NCI-H1092 (cell line): ENCODE data around the gene CDKAL1.
"Not testable (repeated sequence)": the region's sequence is repeated elsewhere in the genome, so short reads cannot be mapped to it uniquely, and the experiment has no call there.

Source experiments
- DNase-seq: peaks from one replicate; lab custom pipeline; 2025; lab: John Stamatoyannopoulos, UW

CDKAL1 gene

DNA sequence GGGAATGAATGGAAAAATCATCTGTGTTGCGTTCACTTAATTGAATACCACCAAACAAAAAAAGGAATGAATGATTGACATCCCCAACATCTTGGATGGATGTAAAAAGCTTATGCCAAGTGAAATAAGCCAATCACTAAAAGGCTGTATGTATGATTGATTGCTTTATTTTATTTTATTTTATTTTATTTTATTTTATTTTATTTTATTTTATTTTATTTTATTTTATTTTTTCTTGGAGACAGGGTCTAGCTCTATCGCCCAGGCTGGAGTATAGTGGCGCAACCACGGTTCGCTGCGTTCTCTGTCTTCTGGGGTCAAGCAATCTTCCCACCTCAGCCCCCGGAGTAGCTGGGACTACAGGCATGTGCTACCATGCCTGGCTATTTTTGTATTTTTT is 263.3 kb downstream of the CDKAL1 start:
- DNase-seq: no peak

DNA sequence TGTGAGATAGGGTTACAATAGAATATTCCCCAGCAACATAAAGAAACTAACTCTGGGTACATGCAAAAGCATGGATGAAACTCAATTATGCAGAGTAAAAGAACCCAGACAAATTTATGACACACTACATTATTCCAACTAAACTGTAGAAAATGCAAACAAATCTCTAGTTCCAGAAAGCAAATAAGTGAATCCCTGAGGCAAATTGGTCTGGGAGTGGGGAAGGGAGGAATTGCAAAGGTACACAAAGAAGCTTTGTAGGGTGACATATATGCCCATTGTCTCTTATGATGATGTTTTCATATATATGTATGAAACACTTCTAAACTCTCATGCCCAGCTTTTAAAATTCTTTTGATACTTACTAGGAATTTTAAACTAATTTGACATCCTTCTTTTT is 266.0 kb downstream of the CDKAL1 start:
- no peak for DNase-seq

DNA sequence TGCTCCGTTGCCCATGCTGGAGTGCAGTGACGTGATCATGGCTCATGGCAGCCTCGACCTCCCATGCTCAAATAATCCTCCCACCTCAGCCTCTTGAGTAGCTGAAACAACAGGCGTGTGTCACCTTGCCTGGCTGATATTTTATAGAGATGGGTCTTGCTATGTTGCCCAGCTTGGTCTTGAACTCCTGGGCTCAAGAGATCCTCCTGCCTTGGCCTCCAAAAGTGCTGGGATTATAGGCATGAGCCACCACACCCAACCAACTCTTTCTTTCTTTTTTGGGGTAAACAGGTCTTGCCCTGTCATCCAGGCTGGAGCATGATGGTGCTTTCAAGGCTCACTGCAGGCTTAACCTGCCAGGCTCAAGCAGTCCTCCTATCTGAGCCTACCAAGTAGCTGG is 266.4 kb downstream of the CDKAL1 start:
- DNase-seq: no peak

DNA sequence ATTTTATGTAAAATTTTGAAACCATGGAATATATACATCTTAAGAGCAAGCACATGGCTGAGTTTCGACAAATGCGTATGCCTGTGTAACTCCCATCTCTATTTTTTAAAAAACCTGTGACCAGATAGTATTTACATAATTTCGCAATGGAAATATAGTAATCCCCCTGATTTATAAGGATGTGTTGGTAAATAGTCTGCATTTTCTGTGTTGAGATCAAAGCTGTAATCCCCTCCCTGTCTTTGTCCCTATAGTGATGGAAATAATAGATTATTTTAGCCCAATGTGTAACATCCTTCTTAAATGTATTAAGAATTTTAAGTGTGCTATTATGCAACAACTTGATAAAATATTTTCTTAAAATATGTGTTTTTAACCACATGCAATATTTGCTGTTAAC is 267.3 kb downstream of the CDKAL1 start:
- no peak for DNase-seq

DNA sequence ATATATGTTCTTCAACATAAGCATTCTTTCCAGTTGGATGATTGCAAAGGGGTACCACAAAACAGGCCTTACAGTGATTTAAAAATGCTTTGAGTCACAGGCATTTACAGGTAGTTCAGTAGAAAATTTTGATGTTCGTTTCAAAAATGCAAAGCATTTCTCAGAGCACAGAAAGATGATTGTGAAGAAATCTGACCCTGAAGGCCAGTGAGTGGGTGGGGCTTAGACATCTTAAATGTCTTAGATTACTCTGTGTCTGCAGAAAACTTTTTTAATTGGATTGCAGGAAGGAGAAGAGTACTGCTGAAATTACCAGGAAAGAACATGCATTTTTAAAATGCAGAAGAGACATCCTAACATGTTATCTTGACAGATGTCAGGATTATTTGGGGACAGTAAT is 268.3 kb downstream of the CDKAL1 start:
- no peak for DNase-seq

DNA sequence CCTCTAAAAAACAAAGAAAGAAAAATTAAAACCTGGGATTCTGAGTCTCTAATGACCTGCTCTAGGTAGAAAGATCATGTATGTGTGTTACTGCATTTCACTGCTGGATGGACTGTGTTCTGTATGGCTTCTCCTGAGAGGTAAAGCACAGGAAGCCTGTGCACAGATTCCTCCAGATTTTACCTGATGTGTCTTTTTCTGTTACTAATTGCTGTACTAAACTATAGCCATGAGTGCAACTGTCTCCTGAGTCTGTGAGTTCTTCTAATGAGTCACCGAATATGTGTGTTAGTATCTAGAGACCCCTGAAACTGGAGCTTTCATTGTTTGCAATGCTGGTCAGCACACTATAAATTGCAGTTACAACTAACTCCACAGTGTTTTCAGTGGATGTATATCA is 270.8 kb downstream of the CDKAL1 start:
- no peak for DNase-seq

DNA sequence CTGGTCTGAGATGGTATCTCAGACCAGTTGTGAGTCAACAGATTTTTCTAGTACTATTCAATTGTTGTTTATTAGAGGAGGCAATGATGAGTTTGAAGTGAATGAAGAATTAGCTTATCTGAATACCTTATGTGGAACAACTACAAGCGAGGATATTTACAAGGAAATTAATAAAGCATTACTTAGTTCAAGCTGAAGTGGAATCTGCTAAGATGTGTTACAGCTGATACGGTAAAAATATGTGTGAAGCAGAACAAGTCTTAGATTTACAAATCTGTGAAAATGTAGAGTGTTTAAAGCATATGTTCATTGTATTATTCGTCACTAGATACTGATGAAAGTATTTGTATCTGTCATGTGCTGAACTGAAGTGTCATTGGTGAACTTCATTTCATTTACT is 272.4 kb downstream of the CDKAL1 start:
- no peak for DNase-seq

DNA sequence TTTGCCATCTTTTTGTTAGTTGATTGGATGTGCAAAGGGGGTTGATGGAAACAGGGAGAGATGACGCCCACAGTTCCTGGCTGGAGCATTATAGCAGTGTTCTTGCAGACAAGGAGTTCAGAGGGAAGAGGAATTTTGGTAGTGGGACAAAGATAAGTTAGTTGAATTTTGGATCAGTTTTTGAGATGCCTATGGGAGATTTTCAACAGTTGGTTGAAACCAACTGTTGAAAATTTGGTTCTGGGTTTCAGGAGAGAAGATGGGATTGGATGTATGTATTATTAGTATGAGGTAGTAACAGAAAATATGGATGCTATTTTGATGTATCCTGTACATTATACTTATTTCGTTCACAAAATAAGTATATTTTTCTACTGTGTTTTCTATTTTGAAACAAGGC is 274.2 kb downstream of the CDKAL1 start:
- no peak for DNase-seq

DNA sequence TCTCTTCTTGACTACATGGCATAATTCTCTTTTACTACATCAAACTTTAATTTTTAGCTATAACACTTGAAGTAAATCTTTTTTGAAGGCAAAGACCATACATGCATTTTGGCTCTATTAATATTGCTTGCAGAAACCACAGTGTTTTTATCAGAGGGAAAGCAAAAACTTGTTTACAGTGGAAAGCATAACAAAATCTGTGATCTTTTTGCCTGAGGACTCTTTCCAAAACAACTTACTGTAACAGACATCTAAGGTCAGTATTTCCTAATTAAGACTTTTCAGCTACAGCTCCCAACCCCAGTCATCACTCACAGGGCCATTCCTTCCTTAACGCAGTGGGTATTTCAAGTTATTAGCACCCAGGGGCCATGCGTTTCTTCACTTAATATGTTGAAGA is 274.7 kb downstream of the CDKAL1 start:
- no peak for DNase-seq

DNA sequence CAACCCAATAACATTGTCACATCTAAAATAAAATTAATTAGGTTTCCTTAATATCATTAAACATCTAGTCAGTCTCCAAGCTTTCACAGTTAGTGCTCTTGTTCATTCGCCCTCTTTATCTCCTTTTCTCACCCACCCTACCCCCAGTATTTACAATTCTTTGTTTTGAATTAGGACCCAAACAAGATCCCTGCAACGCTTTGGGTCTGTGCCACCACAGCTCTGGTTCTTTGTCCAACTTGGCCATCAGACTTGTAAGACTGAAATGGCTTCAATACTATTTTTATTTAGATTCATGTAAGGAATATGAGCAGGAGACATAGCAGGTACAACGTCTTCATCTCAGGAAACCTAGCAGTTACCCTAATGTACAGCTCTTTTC is 276.5 kb downstream of the CDKAL1 start:
- no peak for DNase-seq

DNA sequence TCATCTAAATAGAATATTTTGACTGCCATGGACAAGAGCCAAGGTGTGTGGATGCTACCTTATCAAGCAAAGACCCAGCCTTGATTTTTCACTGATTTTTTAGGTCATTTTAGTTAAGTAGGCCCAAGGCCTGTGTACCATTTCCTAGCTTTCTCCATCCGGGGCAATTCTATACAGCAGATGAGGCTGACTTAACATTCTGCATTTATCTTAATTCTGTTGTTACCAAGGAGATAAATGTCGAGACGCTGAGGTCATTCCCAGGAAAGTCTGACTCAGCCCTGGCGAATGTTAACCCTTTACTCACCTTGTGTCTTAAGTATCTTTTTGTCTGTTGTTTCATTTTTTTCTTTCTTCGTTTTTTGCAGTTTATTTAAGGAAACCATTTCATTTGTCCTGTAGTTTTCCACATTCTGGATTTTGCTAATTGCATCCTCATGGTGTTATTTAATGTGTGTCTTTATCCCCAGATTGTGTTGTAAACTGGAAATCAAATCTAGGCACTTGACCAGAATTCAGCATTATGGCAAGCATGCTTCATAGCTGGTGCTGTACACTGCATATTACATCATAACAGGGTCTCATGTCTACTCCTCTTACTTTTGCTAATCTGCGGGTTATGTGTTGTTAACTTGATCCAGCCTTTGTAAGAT is 277.0 kb downstream of the CDKAL1 start:
- no peak for DNase-seq

DNA sequence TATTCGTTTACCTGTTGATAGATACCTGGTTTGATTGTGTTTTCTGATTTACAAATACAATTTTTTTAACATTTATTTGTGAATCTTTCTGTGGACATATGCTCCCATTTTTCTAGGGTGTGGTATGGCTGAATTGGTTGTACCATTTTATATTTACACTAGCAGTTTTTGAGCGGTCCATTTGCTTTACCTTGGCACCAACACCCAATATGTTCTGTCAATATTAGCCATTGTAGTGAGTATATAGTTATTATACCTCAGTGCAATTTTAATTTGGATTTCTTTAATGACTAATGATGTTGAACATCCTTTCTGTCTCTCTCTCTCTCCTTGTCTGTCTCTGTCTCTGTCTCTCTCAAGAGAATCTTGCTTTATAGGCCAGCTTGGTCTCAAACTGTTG is 278.5 kb downstream of the CDKAL1 start:
- no peak for DNase-seq

DNA sequence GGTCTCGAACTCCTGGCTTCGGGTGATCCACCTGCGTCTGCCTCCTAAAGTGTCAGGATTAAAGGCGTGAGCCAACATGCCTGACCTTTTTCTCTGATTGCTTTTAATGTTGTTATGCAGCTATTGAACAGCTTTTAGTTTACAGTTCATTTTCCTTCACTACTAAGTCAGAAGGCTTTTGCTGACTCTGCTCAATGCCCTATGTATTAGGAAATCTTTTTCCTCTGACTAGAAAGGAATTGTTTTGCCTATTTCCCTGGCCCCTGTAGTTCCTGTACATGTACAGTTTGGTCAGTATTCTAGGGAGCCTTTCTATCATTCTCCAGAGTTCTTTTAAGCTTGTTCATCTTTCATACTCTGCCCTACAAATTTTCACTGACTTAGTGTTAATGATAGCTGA is 280.2 kb downstream of the CDKAL1 start:
- no peak for DNase-seq

DNA sequence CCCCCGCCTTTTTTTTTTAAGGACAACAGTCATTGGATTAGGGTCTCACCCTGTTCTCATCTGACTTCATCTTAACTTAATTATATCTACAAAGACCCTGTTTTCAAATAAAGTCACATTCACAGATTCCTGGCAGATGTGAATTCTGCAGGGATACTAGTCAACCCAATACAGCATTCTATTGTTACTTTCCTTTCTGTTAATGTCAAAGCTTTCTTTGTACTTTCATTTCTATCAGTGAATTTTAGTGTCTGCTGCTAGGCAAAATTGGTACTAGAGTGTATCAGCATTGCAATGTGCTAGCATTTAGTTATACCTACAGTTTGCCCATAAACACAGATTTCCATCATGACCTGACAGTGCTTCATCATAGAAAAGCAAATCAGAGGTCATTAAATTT is 281.9 kb downstream of the CDKAL1 start:
- no peak for DNase-seq

DNA sequence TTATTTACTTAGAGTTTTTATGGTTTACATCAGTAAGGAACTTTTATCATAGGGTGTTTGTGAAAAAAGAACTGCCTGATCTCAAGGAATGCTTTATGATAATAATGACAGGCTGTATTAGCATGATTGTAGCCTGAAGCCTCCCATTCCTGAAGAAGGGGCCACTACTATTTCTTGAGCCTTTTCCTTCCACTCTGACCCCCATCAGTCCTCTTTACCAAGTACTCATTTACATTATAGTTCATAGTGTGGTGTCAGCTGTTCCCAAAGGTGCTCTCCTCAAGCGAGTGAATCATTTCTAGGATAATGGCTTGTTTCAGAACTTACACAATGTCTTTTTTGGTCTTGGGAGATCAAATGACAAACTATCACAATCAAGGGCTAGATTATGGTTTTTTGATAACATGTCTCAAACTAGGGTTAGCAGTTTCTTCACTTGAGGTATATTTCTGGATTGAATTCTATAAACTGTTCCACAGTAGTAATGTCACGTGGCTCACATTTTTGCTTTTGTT is 283.6 kb downstream of the CDKAL1 start:
- DNase-seq: no peak

DNA sequence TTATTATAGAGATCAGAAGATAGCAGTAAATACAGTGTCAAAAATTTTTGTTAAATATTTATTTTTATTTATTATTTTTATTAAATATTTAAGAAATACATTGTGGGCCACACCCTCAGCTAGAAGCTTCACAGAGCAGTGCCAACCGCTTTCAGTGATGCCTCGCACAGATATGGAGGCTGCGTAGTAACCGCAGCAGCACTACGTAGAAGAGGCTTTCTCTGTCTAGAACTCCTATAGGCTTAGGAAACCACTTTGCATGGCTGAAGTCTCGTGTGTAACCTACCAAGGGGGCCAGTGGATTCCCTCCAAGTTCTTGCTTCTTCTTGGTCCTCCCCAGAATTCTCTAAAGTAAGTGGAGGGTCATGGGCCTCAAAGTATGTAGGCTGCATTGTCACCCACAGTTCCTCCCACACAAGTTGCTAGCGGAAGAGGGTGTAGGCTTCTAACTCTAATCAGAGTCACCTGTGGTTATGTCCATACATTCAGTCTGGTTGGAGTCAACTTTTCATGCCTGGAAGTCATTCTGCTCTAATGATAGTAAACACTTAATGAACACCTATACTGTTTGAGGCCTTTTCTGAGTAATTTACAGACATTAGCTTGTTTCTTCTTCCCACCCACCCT is 285.6 kb downstream of the CDKAL1 start:
- DNase-seq: no peak

DNA sequence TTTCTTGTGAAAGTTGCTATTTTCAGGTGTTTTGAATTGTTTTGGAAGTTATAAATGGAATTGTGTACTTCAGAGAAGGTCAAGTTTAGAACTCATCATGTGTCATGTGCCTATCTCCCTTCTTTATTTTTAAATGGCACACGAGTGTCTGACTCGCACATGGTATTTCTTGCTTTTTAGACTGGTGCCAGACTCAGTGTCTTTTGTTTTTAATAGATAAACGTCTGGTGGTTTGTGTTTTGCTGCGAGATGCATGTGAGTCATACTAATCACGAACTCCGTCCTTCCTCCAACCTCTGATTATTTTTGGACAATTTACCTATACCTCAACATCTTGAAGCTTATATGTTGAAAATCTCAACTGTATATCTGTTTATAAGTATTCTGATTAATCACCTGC is 292.1 kb downstream of the CDKAL1 start:
- no peak for DNase-seq

DNA sequence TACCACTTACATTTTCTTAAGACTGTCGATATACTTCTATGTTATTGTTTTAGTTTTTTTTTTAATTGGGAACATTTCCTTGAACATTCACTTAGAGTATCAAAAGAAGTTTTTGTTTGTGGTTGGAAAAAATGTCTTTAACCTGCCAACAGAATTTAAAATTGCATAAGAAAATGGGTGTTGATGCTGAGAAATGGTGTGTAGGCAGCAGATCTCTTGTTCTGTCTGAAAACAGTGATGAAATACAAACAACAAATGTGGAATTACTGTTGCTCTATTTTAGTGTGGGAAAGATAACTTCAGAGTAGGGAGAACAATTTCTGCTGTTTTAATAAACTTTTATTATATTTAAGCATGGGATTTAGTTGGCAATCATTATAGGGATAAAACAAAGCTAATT is 293.5 kb downstream of the CDKAL1 start:
- no peak for DNase-seq

DNA sequence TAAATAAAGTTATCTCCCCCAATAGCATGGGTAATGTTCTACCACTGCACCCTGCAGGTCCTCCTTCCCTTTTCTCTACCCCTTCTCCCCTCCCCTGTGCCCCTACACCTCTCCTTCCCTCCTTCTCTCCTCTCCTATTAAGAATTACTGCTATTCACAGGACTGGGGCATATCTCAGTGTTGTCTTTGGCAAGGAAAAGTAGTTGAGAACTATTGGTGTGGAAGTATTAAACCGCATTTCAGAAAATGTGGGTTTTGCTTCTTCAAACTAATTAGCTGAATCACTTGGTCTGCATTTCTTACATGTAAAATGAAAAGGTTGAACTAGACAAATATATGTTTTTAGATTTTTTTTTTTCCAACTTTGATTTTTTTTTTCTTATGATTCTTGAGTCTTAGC is 296.3 kb downstream of the CDKAL1 start:
- no peak for DNase-seq

DNA sequence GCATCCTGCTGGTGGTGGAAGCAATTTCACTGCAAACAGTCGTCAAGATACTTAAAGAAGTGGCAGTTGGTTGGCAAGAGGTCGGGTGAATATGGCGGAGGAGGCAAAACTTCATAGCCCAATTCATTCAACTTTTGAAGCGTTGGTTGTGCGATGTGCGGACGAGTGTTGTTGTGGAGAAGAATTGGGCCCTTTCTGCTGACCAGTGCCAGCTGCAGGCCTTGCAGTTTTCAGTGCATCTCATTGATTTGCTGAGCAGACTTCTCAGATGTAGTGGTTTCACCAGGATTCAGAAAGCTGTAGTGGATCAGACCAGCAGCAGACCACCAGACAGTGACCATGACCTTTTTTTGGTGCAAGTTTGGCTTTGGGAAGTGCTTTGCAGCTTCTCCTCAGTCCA is 297.0 kb downstream of the CDKAL1 start:
- DNase-seq: not testable (repeated sequence)

DNA sequence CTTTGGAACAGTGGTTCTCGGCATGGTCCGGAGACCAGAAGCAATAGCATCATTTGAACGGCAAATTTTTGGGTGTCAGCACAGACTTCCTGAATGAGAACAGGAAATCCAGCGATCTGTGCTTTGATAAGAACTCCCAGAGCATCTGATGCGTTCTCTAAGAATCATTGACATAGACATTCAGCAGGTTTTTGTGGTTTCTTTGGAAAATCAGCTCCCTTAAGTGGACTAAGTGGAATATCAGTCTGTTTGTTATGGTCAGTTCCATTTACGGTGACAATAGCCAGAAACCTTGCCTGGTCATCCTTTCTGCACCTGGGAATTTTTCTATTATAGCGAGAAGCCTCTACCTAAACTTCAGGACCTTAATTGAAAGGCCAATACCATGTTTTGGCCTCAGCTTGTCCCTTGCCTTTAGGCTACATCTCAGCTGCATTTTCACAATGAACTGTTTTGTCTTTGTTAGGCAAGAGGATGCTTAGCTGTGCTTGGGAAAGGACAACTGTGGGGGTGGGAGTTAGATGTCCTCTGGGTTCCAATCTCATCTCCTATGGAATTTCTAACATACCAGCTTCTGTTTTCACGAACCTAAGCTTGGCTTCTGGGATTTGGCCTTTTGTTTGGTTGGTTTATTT is 299.7 kb downstream of the CDKAL1 start:
- DNase-seq: no peak

DNA sequence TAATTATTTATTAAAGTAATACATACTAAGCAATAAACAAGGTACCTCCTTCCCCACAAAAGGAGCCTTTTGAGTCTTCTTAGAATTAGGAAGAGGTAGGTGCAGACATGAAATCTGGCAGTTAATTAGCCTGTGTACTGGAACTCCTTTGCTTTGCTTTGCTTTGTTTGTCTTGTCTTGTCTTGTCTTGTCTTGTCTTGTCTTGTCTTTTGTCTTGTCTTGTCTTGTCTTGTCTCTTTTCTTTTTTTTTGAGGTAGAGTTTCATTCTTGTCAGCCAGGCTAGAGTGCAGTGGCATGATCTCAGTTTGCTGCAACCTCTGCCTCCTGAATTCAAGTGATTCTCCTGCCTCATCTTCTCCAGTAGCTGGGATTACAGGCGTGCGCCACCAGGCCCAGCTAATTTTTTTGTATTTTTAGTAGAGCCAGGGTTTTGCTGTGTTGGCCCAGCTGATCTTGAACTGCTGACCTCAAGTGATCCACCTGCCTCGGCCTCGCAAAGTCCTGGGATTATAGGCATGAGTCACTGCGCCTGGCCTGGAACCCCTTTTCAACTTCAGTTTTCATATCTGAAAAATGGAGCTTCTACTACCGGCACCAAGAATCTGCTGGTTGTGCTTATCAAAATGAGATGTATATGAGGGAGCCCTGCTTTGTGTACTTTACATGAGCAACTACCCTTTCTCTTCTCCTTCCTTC is 301.2 kb downstream of the CDKAL1 start:
- no peak for DNase-seq

DNA sequence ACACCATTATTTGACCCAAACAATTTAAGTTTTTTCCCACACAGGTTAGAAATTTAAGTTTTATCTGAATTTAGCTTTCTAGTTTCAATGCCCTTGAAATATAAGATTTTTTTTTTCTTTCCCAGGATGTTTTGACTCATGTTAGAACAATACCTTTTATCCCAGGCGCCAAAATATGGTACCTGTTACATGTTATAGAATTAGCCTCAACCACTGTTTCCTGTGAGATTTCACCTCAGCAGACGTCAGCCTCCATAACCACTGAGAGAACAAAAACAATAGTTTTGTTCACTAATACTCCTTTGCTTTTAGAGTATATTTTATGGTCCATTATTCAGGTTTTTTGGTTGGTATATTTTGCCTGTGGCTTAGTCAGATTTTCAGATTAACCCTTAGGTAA is 302.9 kb downstream of the CDKAL1 start:
- no peak for DNase-seq
